ENCODE data around the gene ANGEL1.

ANGEL1 gene

GRCh38 chr14:76812422-76813383 is at the start of gene ANGEL1:
Gene ANGEL1, minus strand, starts transcription at chr14:76812882. Its CDS starts 55 bp downstream, at chr14:76812827.
- peak; percentile 99 for DNase-seq

- no peak for DNase-seq
These were observed 49.0 kb upstream of the ANGEL1 start for GRCh38 chr14:76861574-76862255.

- no peak for DNase-seq
These were observed 44.1 kb upstream of the ANGEL1 start for GRCh38 chr14:76856769-76857168.

GRCh38 chr14:76855066-76855465 is 42.4 kb upstream of the ANGEL1 start:
- no peak for DNase-seq

- DNase-seq, result no peak
These were observed 36.2 kb upstream of the ANGEL1 start for GRCh38 chr14:76848879-76849278.

GRCh38 chr14:76846331-76847047 is 33.8 kb upstream of the ANGEL1 start:
- no peak for DNase-seq

- DNase-seq, result peak; percentile 82
These were observed 31.5 kb upstream of the ANGEL1 start for GRCh38 chr14:76844223-76844622.

- DNase-seq, result no peak
These were observed 29.7 kb upstream of the ANGEL1 start for GRCh38 chr14:76842414-76842813.

GRCh38 chr14:76837524-76837923 is 24.8 kb upstream of the ANGEL1 start:
- DNase-seq, result no peak

- no peak for DNase-seq
These were observed 23.4 kb upstream of the ANGEL1 start for GRCh38 chr14:76836029-76836630.

GRCh38 chr14:76834241-76834661 is 21.6 kb upstream of the ANGEL1 start:
- no peak for DNase-seq

- no peak for DNase-seq
These were observed 20.3 kb upstream of the ANGEL1 start for GRCh38 chr14:76833011-76833410.

GRCh38 chr14:76832503-76832988 is 19.9 kb upstream of the ANGEL1 start:
- no peak for DNase-seq

- DNase-seq, result no peak
These were observed 17.9 kb upstream of the ANGEL1 start for GRCh38 chr14:76830556-76830955.

- no peak for DNase-seq
These were observed 17.2 kb upstream of the ANGEL1 start for GRCh38 chr14:76829650-76830421.

GRCh38 chr14:76829013-76829365 is 16.3 kb upstream of the ANGEL1 start:
- DNase-seq, result no peak

GRCh38 chr14:76828339-76829012 is 15.8 kb upstream of the ANGEL1 start:
- DNase-seq, result no peak

- no peak for DNase-seq
These were observed 15.1 kb upstream of the ANGEL1 start for GRCh38 chr14:76827696-76828296.

- no peak for DNase-seq
These were observed 13.4 kb upstream of the ANGEL1 start, which contains the start of gene LRRC74A for GRCh38 chr14:76826122-76826521. Gene LRRC74A, plus strand, starts transcription at chr14:76826408. Its CDS starts 290 bp downstream, at chr14:76826698.

GRCh38 chr14:76820700-76821099 is 8.0 kb upstream of the ANGEL1 start:
- DNase-seq, result no peak

Measured in activated effector memory CD4-positive, alpha-beta T cell treated with anti-CD3 and anti-CD28 coated beads, Interleukin-2, amount 50 U/mL, for 16 hours (primary cell).